ENCODE measurements around the gene THAP9.

The THAP9 gene

GRCh38 chr4:82934441-82934840 is 33.9 kb downstream of the THAP9 start:
- no peak for TF ChIP-seq JUND (IDR thresholded peaks at IDR 0.05; ENCODE audit: low read depth)
- DNase-seq (ENCODE audit: low read depth in 1 of 2, low spot score in 1 of 2) = no peak
- in situ Hi-C loops (cut with HindIII; ENCODE audit: low pct_unique_long_range_greater_than_20kb, low sequenced_read_pairs) = no loop called here

GRCh38 chr4:82939414-82939813 is 38.9 kb downstream of the THAP9 start:
- in situ Hi-C loops (cut with HindIII; ENCODE audit: low pct_unique_long_range_greater_than_20kb, low sequenced_read_pairs) = no loop called here
- TF ChIP-seq JUND (IDR thresholded peaks at IDR 0.05; ENCODE audit: low read depth) = no peak

GRCh38 chr4:82947498-82947897 is 47.0 kb downstream of the THAP9 start:
- no peak for DNase-seq (ENCODE audit: low read depth in 1 of 2, low spot score in 1 of 2)
- in situ Hi-C loops (cut with HindIII; ENCODE audit: low pct_unique_long_range_greater_than_20kb, low sequenced_read_pairs) = no loop called here
- TF ChIP-seq JUND (IDR thresholded peaks at IDR 0.05; ENCODE audit: low read depth) = no peak

More at GRCh38 chr4:82939414-82939813, 38.9 kb downstream of the THAP9 start:
- DNase-seq (ENCODE audit: low read depth in 1 of 2, low spot score in 1 of 2) = no peak

GRCh38 chr4:82948647-82949204 is 48.2 kb downstream of the THAP9 start:
- no peak for TF ChIP-seq JUND (IDR thresholded peaks at IDR 0.05; ENCODE audit: low read depth)
- DNase-seq (ENCODE audit: low read depth in 1 of 2, low spot score in 1 of 2) = no peak
- in situ Hi-C loops (cut with HindIII; ENCODE audit: low pct_unique_long_range_greater_than_20kb, low sequenced_read_pairs) = no loop called here

GRCh38 chr4:82951196-82951595 is 50.7 kb downstream of the THAP9 start:
- TF ChIP-seq JUND (IDR thresholded peaks at IDR 0.05; ENCODE audit: low read depth) = no peak
- no peak for DNase-seq (ENCODE audit: low read depth in 1 of 2, low spot score in 1 of 2)
- in situ Hi-C loops (cut with HindIII; ENCODE audit: low pct_unique_long_range_greater_than_20kb, low sequenced_read_pairs) = no loop called here

GRCh38 chr4:82954212-82954611 is 53.7 kb downstream of the THAP9 start:
- no peak for DNase-seq (ENCODE audit: low read depth in 1 of 2, low spot score in 1 of 2)
- TF ChIP-seq JUND (IDR thresholded peaks at IDR 0.05; ENCODE audit: low read depth) = no peak
- in situ Hi-C loops (cut with HindIII; ENCODE audit: low pct_unique_long_range_greater_than_20kb, low sequenced_read_pairs) = no loop called here

- no peak for TF ChIP-seq JUND (IDR thresholded peaks at IDR 0.05; ENCODE audit: low read depth)
- in situ Hi-C loops (cut with HindIII; ENCODE audit: low pct_unique_long_range_greater_than_20kb, low sequenced_read_pairs) = no loop called here
- no peak for DNase-seq (ENCODE audit: low read depth in 1 of 2, low spot score in 1 of 2)
Measured at GRCh38 chr4:82957045-82957444, 56.5 kb downstream of the THAP9 start.

- DNase-seq (ENCODE audit: low read depth in 1 of 2, low spot score in 1 of 2) = no peak
- in situ Hi-C loops (cut with HindIII; ENCODE audit: low pct_unique_long_range_greater_than_20kb, low sequenced_read_pairs) = no loop called here
- TF ChIP-seq JUND (IDR thresholded peaks at IDR 0.05; ENCODE audit: low read depth) = no peak
Measured at GRCh38 chr4:82965763-82966162, 65.2 kb downstream of the THAP9 start.

- no peak for TF ChIP-seq JUND (IDR thresholded peaks at IDR 0.05; ENCODE audit: low read depth)
- DNase-seq (ENCODE audit: low read depth in 1 of 2, low spot score in 1 of 2) = no peak
- in situ Hi-C loops (cut with HindIII; ENCODE audit: low pct_unique_long_range_greater_than_20kb, low sequenced_read_pairs) = no loop called here
Measured at GRCh38 chr4:82968972-82969371, 68.4 kb downstream of the THAP9 start.

GRCh38 chr4:82969414-82969813 is 68.9 kb downstream of the THAP9 start:
- TF ChIP-seq JUND (IDR thresholded peaks at IDR 0.05; ENCODE audit: low read depth) = no peak
- in situ Hi-C loops (cut with HindIII; ENCODE audit: low pct_unique_long_range_greater_than_20kb, low sequenced_read_pairs) = no loop called here
- no peak for DNase-seq (ENCODE audit: low read depth in 1 of 2, low spot score in 1 of 2)
